Fibroblast of skin of scalp (primary cell): ENCODE measurements around the gene LMOD2.

Experiments used
- DNase-seq: peaks from one replicate; pipeline ENCODE4 v3.0.0-alpha.2; 2013

The LMOD2 gene

DNA sequence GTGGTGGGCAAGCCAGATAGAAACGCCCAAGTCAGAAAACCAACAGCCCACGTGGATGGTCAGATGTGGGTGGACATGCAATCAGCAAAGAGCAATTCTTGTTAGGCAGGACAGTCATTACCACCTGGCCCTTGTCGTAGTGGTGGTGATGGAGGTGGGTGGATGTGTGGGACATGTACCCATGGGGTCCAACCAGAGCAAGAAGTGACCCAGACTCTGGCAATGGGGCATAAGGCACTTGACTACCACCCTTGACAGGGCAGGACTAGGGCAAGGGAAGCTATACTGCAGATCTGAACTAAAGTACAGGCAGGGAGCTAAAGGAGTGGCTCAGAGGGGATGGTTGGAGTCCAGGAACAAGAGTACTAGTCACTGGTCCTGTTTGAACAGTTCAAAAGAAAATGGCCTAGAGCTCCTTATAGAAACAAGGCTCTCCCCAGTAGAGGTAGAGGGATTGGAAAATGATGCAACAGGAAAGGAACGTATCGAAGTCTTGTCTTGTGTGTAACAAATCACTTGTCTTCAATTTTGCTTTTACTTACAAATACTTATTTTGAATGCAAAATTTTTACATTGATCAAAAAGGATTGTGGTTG lies 17.6 kb downstream of the LMOD2 start:
- no peak for DNase-seq

DNA sequence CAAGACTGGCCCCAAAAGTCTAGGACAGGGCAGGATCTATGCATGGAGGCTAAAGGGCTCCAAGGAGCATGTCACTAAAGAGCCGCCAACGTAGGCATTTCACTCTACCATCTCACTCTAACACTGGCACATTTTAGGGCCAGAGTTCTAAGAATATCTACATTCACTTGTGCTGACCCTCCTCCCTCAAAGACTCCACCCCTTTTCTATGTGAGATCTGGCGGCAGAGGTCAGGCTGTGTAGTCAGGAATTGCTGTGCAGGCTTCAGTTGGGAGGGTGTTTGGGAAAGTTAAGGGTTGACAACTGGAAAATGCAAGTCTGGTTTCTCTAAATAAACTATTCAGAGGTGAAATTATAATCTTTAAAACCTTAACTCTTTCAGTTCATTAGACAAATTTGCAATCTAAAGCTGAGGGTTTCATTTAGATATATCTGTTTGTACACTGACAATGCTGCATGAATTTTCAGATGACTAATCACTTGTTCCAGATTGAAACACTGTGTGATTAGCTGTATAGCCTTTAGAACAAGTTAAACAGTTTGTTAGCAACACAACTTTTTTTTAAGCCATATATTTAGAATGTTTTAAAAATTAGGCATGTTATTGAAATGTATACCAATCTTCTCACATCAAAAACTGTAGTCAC lies 18.2 kb downstream of the LMOD2 start:
- no peak for DNase-seq

DNA sequence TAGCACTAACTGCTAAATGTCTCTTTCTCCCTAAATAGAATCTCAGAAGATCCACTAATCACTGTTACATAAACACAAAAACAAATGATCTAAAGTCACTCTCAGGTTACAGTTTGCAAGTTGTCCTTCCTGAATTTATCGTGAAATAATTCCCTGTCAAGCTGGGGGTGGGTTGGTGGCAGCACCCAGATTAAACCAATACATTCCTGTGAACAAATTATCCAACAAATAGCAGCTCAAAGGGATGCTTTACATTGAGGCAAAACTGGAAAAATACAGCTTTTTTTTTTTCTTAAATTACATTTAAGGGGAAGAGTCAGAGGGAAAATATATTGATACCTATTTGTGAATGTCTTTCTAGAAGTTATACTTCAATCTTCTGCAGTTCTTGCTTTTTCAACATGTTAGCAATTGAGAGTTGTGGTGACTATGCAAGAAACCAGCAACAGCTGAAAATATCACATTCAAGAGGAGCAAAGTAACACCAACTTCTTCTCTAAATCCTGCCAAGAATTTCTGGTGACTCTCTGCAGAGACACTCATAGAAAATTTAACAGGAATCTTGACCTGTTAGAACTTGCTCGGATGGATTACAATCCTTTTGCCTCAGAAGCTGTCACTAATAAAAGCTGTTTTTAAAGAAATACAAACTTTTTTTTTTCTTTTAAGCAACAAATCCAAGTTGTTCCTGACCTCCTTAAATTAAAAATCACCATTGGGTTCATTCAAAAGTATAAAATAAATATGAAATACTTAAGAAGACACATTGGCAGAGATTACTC lies 18.9 kb downstream of the LMOD2 start:
- peak; percentile 24 for DNase-seq

DNA sequence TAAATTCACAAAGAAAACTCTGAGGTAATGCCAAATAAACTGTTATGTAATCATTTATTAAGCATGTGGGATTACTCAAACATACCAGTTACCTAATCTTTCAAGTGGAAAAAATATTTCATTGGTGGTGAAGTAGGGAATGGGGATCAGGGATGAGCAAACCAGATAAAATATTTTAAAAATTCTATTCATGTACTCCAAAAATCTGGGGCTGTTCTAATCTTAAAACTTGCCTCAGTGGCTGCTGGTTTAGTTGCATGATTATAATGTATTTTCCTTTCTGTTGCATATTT lies 19.5 kb downstream of the LMOD2 start:
- DNase-seq, result peak; percentile 32

DNA sequence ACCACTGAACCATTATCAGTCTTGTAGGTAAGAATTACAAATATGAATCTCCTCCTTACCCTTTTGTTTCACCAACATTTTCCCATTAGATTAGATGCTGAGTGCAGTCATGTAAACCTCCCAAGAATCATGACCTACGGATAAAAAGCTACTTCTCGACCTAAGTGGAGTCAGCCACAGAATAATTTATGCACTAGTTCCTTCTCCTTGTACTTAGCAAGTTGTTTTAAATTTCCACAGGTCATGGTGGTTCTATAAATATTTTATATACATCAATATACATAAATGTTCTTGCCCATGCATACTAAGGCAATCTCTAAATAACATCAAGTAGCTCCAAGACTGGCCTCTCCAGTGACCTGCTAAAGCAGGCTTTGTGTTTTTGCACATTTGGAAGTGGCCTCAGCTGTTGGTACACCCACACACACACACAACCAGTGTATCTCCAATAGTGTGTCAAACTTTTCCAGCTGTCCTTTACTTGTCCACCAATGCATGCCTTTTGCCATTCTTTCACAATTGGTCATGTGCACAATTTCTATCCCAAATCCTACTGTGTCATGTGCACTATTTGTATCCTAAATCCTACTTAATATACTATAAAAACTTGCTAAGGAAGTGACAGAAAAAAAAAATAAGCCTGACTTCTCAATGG lies 21.5 kb downstream of the LMOD2 start:
- DNase-seq, result no peak

DNA sequence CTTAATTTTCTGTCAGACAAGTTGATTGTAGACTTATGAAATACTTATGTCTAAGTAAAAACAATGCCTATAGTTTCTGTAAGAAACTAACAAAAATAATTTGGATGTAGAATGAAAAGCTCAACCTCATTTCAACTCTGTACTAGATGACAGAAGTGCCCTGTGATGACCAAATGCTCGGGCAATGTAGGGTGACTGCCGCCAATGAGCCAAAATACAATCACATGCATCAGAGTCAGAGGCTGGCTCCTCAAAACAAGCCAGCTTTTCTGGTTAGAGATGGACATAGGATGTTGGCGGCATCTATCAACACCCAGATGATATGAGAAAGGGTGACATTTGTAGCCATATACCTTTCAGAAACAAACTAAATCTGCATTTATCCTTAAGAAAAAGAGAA lies 23.9 kb downstream of the LMOD2 start:
- no peak for DNase-seq

DNA sequence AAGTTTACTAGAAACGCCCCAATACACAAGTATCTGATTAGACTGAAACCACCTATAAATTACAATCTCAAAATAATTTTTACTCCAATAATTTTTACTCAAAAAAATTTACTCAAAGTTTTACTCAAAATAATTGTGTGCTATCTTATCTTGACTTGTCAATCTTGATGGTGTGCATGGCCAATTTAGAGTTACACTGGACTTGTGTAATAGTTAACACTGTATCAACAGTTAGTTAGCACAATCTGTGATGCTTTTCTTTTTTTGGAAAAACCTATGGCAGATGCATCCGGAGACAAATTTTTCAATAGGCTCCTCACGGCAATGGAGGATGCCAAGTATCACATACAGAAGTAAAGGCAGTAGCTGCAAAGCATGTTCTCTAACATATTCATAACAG lies 24.9 kb downstream of the LMOD2 start:
- DNase-seq, result no peak

DNA sequence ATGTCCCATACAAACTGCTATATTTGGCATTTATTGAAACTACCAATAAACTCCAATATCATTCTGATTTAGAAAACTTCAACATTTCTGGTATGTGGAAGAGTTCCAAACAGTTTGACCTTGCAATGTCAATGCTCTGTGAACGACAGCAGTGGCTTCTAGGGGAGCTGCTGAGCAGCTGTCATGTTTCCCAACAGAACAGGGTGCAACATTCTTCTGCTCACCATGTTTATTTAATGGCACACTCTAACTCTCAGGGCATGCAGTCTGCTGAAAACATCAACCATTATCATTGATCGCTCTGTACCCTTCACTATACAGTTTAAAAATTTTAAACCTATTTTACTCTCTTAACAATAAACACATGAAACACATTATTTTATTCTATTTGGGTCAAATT lies 25.9 kb downstream of the LMOD2 start:
- DNase-seq, result no peak

DNA sequence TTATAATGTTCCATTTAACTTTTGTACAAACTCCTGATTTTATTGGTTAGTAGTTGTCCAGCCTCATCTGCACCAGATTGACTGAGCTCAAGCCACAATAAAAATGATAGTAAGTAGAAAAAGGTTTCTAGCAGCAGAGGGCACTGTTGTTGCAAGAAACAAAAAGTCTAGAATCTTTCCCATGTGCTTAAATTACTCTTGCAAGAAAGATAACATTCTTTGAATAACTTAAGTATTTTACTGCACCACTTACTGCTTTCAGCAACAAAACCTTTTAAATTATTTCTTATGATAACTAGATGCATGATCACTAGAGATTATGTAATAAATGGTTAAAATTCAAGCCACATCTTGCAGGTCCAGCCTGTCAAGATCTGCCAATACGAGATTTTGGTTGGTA lies 27.0 kb downstream of the LMOD2 start:
- peak; percentile 71 for DNase-seq

DNA sequence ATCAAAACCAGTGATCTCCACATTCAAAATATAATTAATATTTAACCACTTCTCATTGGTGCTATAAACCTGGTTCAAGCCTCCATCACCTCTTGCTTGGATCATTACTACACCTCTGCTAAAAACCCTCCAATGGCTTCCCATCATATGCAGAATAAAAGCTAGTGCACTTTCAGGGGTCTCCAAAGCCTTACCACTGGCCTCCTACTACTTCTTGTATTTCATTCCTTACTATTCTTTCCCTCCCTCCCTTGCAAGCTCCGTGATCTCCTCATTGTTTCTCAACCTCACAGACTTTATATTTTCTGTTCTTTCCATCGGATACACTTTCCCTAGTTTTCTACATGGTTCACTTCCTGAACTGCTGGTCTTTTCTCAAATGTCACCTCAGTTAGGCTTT lies 31.5 kb downstream of the LMOD2 start:
- no peak for DNase-seq

DNA sequence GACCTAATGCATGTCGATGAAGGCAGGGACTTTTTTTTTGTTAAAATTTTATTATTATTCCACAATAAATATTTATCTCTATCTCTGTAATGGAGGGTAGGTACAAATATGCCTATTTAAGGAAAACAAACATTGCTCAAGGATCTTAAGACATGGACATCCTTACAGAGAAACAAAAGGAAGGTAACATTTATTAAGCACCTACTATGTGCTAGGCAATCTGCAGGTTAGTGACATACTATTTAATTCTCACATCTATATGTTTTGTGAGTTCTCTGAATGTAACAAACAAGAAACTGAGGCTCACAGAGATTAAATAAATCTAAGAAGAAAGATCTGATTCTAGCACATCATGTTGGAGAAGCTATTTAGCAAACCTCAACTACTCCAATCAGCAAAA lies 32.1 kb downstream of the LMOD2 start:
- DNase-seq, result no peak

DNA sequence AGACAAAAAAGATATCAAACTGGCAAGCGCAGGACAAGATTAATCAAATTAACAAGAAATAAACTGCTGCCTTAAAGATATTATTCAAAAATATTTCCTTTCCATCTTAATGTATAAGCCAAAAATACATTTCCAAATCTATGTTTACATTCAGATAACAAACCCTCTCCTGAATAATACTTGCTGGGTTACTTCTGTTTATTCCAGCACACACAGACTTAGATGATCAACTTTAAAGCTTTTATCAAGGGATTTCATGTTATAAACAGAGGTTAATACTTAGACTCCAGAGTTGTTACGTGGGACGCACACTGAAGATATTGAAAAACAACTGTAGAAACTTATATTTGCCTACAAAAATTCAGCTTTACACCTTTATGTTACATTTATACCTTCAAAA lies 33.6 kb downstream of the LMOD2 start:
- DNase-seq, result no peak

DNA sequence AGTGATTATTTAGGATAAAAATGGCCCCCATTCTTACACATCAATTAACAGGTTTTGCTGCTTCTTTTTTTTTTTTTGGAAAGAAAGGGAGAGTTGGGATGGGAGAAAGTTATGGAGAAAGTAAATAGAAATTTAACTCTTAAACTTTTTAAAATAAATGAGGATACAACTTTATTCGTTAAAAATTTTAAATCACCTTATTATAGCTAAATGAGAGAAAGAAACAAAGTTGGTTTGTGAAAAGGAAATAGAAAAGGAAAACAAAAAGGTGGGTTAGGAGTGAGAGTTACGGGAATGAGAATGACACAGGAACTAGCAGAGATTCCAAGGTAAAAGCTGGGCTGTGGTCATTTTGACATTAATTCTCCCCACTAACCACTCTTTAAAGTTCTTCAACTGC lies 34.9 kb downstream of the LMOD2 start:
- no peak for DNase-seq

DNA sequence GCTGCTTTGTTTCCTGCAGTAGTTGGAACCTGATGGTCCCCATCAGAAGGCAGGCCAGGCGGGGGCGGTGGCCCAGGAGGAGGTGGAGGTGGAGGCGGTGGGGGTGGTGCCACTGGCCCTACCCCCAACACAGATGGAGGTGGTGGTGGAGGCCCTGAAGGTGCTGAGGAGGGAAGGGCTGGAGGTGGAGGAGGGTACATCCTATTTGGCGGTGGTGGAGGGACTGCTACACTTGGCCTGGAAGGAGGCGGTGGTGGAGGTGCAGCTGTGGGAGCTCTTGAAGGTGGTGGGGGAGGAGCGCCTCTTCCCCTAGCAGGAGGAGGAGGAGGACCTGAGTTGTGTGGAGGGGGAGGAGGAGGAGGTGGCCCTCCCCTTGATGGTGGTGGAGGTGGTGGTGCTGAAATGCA lies 36.8 kb downstream of the LMOD2 start:
- DNase-seq, result no peak

DNA sequence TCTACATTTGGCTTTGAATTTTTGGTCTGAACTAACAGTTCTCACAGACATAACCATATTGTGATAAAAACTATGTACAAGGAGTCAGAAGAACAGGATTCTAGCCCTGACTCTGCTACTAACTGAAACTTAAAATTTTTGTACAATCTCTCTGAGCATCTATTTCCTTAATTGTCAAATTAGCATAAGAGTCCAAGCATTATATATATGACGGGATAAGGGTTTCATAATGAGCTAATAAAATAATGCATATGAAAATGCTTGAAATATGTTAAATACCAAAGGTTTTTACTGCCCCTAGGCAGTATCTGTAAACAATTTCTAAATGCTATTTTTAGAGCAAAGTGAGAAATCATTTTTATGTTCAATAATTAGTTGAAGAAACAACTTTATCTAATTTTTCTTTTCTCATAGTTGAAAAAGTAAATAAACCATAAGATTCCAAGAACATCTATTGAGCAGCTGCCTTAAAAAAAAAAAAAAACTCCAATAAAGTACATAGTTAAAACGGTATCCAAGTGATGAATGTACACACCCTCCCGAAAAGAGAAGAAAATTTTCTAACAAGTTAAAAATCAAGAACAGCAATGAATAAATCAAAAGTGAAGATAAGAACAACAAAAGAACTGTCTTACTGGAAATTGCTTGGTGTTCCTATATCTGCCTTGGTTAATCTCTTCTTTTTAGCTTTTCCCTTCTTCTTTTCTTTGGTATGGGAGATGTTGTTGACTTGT lies 40.4 kb downstream of the LMOD2 start:
- no peak for DNase-seq

DNA sequence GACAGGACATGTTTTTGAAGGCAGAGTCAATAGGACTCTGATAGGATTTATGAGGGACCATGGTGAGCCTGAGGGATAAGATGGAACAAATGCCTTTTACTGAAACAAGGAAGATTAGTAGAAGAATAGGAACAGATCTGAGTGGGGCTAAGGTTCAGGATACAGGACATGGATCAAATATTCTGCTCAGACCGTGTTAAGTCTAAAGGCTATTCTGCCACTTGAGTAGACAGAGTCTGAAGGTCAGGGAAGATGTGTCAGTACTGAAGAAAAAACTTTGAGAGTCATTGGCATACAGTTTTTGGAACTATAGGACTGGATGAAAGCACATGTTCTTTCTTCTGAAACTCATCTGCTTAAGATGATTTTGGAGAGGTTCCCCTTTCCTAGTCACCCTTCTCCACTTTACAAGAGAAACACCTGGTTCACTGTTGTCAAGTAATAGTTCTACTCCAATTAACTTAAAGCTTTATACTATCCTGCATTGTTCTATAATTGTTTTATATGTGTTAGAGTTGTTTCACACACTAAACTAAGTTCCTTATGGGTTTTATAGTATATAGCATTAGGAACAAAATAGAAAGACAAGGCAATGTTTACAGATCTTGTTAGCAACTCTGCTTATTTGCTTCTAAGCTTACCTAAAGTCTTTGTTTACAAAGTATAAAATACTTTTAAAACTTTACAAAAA lies 49.7 kb downstream of the LMOD2 start:
- no peak for DNase-seq

DNA sequence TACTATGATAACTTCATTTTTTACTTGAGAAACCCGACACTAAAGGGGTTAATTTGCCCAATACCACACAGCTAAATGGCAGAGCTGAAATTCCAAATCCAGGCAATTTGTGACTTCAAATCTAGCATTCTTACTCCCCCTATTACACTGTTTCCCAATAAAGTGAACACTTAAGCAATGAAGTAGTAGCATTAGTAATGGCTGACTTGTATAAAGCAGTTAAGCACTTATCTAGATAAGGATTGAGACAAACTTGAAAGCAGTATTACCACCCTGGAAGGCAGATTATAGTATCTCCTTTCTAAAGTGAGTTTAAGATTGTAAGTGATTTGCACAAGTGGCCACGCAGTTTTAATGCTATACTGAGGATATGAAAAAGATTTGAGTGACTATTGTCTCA lies 53.9 kb downstream of the LMOD2 start:
- no peak for DNase-seq

DNA sequence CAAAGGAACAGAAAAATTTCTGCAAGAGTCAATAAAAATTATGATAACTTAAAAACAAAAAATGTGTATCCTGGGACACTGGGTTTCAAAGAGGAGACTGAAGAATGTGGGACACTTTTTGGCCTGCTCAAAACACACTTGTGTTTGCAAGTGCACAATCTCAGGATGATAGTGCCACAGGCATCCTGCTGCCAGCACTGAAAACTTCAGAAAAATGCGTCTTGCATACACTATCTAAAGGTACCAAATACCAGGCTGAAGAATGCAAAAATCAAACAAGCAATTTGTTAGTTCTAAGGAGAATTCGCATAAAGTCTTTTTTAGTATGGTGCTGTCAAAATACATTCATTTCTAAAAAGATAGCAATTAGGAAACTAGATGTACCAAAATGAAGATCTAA lies 55.0 kb downstream of the LMOD2 start:
- DNase-seq, result no peak

DNA sequence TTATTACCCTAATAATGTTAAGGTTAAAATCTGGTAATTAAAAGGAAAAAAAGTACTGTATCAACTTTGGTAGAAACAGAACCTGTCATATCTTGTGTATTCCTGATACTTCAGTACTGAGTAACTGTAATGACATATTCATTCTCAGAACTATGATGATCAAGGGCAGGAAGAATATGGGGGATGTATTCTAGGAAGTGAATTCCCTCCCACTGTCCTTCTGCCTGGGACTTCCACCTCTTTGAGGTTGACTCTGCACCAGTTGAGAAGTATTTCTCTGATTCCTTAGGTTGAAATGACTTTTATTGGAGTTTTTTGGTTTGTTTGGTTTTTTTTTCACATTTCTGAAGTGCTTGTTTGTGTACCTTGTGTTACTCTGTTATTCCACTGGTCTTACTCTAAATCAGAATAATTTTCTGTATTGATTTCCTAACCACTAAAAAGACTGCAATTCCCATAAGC lies 56.2 kb downstream of the LMOD2 start:
- no peak for DNase-seq

DNA sequence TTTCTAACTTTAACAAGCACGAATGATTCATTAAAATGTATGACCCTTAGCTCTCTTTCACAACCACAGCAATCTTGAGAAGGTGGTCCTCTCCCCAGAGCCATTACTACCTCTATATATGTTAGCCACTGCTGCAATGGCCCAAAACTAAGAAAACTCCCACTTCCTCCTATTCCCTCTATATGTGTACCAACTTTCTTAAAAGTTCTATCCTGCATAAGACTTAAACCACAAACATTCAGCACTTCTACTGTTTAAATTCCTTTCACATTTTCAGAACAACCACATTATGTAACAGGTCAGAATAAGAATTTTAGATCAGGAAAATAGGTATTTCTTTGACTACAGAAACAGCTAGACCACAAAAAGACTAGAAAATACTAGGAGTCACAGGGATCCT lies 57.0 kb downstream of the LMOD2 start:
- DNase-seq, result peak; percentile 49
